RWPE1 (cell line): ENCODE data around the gene NUB1.

Source experiments
- CTCF ChIA-PET: fragments of 350-600 bp; sonication (Branson Sonifier 250); formaldehyde crosslinking; extraction: SDS; loops from one replicate; lab custom pipeline; 2021; lab: Yijun Ruan, JAX
- POLR2A ChIA-PET: fragments of 400-600 bp; formaldehyde crosslinking; extraction: SDS; loops from one replicate; lab custom pipeline; 2020; ENCODE audit warnings: antibody characterized with exemption; ENCODE audit not compliant: low non-redundant PET; lab: Yijun Ruan, JAX
- DNase-seq: peaks from one replicate; pipeline ENCODE4 v3.0.0; 2012; ENCODE audit warnings: low spot score
- H3K27ac ChIP-seq: fragments of 450-650 bp; 2 replicates; pipeline ENCODE4 v1.5.1; 2017
- CTCF ChIP-seq: fragments of 450-650 bp; conservative IDR thresholded peaks from 2 replicates; pipeline ENCODE4 v1.5.1; 2017; ENCODE audit warnings: low read depth, mild to moderate bottlenecking

The NUB1 gene

DNA sequence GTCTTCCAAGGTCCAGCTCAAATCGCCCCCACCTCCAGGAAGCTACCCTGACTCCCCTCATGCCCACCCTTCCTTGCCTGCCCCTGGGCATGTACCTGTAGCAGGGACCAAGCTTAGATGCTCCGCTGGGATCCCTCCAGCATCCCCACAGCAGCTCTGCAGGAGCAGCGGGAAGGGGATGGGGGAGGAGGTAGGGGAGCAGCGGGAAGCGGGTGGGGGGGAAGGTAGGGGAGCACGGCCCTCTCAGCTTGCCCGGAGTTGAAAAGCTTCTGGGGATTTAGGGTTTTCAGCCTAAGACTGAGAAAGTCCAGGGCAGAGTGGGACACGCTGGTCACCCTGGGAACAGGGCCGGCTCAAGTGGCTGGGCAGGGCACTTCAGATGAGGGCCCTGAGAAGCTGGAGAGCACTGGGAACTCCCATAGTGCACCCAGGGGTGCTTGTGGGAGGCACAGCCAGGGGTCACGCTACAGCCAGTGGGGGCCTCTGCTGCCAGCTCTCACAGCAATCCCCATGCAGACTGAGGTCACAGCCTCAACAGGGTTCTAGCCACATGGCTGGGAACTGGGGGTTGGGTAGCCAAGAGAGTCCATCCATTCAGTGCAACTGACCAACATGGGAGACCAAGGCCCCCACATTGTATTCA, 54.8 kb downstream of the NUB1 start:
- TF ChIP-seq CTCF: no peak
- H3K27ac ChIP-seq: no peak overlapping the region
- ChIA-PET CTCF (interaction anchor here (0.7 kb wide), 1 partner anchor 355 kb away, joined by 4 read pairs; no protein-coding TSS in a partner anchor), POLR2A (no interaction called here)
- DNase-seq: no peak

- no peak for DNase-seq
- CTCF ChIA-PET: interaction anchor here (0.7 kb wide), 1 partner anchor 354 kb away, joined by 4 read pairs; no protein-coding TSS in a partner anchor
- TF ChIP-seq CTCF: no peak
- no peak overlapping the region for H3K27ac ChIP-seq
- POLR2A ChIA-PET: no interaction called here
These were observed 55.4 kb downstream of the NUB1 start for GRCh38 chr7:151397026-151397425.

GRCh38 chr7:151398446-151399304, 57.1 kb downstream of the NUB1 start:
- no peak overlapping the region for H3K27ac ChIP-seq
- CTCF ChIA-PET: no interaction called here
- no peak for DNase-seq
- POLR2A ChIA-PET: no interaction called here
- no peak for TF ChIP-seq CTCF

GRCh38 chr7:151399305-151399601, 57.6 kb downstream of the NUB1 start:
- POLR2A ChIA-PET: no interaction called here
- TF ChIP-seq CTCF: no peak
- CTCF ChIA-PET: no interaction called here
- DNase-seq: no peak
- no peak overlapping the region for H3K27ac ChIP-seq

DNA sequence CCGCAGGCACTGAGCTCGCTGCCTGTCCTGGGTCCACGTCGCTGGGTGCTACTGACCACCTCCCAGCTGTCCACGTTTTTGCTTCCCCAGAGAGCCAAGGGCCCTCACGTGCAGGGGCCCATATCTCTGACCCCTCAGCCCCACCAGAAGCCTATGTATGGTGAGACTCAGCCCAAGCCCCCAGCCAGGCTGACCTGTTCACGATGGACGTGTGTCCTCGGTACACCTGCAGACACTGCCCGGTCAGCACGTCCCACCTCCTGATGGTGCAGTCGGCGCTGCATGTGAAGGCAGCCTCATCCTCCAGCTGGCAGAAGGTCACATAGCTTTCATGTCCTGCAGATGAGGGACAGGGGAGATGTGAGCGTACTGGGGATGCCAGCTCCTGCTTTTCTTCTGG, 58.3 kb downstream of the NUB1 start:
- no peak for TF ChIP-seq CTCF
- no peak overlapping the region for H3K27ac ChIP-seq
- ChIA-PET POLR2A (no interaction called here), CTCF (no interaction called here)
- DNase-seq: no peak

DNA sequence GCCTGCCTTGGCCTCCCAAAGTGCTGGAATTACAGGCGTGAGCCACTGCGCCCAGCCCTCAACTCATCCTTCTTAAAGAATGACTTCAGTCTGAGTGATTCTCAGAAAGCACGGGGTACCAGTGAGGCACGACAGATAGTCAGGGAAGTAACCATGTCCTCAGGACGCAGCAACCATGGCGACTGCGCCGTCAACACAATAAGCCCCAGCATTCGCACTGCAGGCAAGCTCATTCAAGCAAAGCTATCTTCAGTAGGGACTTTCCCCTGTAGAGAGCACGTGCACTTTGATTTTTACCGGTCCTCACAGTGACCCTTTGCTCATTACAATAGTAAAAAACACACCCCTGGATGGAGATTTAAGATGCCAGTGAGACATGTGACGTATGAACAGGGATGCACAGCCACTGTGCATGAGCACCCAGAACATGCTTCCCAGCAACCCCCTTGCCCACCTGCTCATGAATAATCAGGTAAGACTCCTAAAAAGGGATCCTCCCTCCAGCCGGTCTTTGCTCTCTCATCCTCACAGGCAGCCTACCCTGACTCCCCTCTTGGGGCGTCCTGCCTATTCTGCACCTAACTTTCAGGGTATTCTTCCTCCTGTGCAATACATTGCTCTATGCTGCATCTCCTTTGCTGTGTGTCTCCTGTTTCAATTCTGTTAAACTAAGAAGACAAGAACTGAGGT, 59.2 kb downstream of the NUB1 start:
- CTCF ChIA-PET: no interaction called here
- no peak for DNase-seq
- H3K27ac ChIP-seq: no peak overlapping the region
- POLR2A ChIA-PET: no interaction called here
- TF ChIP-seq CTCF: no peak
